Mesothelial cell of epicardium (in vitro differentiated cells): Measurements from ENCODE around the gene PRKACA. TPM values are rescaled to one million over a fixed set of nuclear protein-coding genes. Genes with fewer than 3 reads are reported as not detected.
A peak's percentile ranks its signal among the peaks of the same experiment; 100 is the strongest.

Experiments used
- DNase-seq, 2 experiments: peaks; one replicate each; pipeline ENCODE4 v3.0.0; 2021; ENCODE audit warnings: low spot score in 2 of 2; ENCODE audit not compliant: unreplicated experiment in 2 of 2
- H3K27ac Mint-ChIP-seq: 2 replicates; pipeline ENCODE4 v1.8.0; 2021; ENCODE audit warnings: mixed read lengths
- H3K27me3 Mint-ChIP-seq: 2 replicates; pipeline ENCODE4 v1.8.0; 2021; ENCODE audit warnings: low read depth, mixed read lengths
- H3K36me3 Mint-ChIP-seq: 2 replicates; pipeline ENCODE4 v1.8.0; 2021; ENCODE audit warnings: mixed read lengths
- H3K4me1 Mint-ChIP-seq: 2 replicates; pipeline ENCODE4 v1.8.0; 2021; ENCODE audit warnings: mixed read lengths
- H3K4me3 Mint-ChIP-seq: 2 replicates; pipeline ENCODE4 v1.8.0; 2021; ENCODE audit warnings: mild to moderate bottlenecking, moderate library complexity, mixed read lengths
- H3K9me3 Mint-ChIP-seq: 2 replicates; pipeline ENCODE4 v1.8.0; 2021; ENCODE audit warnings: mixed read lengths
- total RNA-seq: library from RNA; stranded (reverse); gene quantifications from 3 replicates; pipeline ENCODE4 v1.2.1, GENCODE V29; 2021
- TF ChIP-seq, protein P1 (sequence below): fragments of 200-600 bp; sonication (generic); IDR thresholded peaks from one replicate; pipeline ENCODE4 v1.5.0; 2021; ENCODE audit warnings: antibody characterized with exemption; ENCODE audit not compliant: unreplicated experiment

The PRKACA gene
- total RNA-seq, 1 donor from 2014 or later: 80.9 TPM

DNA sequence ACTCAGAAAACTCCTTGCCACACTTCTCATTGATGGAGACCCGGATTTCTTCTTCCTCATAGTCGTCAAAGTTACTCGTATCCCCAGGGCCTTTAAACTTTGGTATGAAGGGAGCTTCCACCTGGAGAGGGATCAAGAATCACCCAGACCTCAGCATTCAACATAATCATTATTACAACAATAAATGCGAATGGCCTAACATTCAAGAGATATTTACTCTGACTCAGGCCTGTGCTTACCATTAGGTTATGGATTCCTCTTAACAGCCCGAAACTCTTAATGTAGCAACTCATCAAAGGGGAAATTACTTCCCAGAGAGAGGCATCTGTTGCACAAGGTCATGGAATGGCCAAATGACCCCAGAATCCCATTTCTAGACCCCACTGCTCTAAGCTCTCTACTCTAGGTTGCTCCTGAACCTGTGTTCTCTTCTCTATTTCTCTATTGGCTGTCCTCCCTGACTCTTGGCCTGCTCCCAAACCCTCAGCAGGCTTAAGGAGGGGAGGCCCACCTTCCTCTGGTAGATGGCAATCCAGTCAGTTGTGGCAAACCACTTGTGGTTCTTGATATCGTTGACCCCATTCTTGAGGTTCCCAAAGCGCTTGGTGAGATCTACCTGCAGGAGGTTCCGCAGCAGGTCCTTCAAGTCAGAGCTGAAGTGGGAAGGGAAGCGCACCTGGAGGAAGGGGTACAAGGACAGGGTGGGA is 24.3 kb downstream of the PRKACA start:
- TF ChIP-seq, protein P1, sequence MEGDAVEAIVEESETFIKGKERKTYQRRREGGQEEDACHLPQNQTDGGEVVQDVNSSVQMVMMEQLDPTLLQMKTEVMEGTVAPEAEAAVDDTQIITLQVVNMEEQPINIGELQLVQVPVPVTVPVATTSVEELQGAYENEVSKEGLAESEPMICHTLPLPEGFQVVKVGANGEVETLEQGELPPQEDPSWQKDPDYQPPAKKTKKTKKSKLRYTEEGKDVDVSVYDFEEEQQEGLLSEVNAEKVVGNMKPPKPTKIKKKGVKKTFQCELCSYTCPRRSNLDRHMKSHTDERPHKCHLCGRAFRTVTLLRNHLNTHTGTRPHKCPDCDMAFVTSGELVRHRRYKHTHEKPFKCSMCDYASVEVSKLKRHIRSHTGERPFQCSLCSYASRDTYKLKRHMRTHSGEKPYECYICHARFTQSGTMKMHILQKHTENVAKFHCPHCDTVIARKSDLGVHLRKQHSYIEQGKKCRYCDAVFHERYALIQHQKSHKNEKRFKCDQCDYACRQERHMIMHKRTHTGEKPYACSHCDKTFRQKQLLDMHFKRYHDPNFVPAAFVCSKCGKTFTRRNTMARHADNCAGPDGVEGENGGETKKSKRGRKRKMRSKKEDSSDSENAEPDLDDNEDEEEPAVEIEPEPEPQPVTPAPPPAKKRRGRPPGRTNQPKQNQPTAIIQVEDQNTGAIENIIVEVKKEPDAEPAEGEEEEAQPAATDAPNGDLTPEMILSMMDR: no peak
- no peak for DNase-seq
- peaks cover 14% of the 10 kb centered on the region for H3K4me1 Mint-ChIP-seq
- H3K4me3 Mint-ChIP-seq: peak overlapping the region; percentile 36
- H3K36me3 Mint-ChIP-seq: peaks cover 29% of the 10 kb centered on the region
- H3K27ac Mint-ChIP-seq: no peak overlapping the region
- H3K27me3 Mint-ChIP-seq: no peaks in the 10 kb centered on the region
- H3K9me3 Mint-ChIP-seq: peaks cover 4% of the 10 kb centered on the region

DNA sequence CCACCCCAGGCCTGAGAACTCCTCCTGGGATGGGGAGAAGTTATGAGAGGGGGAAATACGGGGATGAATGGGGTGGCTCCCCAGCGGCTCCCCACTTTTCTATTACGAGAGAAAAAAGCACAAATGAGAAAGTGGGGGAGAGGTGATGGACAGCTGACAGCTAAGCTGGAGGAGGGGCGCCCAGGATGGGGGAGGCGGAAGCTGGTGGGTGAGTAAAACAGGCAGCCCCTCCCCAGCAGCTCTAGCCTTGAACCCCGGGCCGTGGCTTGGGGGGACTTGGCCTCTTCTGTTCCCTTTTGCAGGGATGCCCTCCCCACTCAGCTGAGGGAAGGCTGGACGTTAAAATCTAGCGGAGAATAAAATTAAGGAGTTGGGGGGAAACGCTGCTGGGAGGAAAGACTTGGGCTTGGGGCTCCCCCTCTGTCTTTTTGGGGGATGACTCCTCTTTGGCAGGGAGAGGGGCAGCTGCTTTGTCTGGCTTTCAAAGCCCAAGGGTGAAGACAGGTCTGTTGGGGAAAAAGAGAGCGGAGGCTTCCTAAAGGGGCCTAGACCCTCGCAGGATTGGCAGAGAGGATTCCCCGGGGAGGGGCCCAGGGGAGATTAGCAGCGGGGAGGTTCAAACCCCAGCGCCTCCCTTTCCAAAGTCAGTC is 25.6 kb downstream of the PRKACA start:
- Mint-ChIP-seq H3K27me3 (no peaks in the 10 kb centered on the region), H3K4me3 (peak overlapping the region; percentile 97), H3K4me1 (peaks cover 14% of the 10 kb centered on the region), H3K27ac (peak overlapping the region; percentile 99), H3K36me3 (peaks cover 27% of the 10 kb centered on the region), H3K9me3 (peaks cover 4% of the 10 kb centered on the region)
- TF ChIP-seq, protein P1: no peak
- no peak for DNase-seq

DNA sequence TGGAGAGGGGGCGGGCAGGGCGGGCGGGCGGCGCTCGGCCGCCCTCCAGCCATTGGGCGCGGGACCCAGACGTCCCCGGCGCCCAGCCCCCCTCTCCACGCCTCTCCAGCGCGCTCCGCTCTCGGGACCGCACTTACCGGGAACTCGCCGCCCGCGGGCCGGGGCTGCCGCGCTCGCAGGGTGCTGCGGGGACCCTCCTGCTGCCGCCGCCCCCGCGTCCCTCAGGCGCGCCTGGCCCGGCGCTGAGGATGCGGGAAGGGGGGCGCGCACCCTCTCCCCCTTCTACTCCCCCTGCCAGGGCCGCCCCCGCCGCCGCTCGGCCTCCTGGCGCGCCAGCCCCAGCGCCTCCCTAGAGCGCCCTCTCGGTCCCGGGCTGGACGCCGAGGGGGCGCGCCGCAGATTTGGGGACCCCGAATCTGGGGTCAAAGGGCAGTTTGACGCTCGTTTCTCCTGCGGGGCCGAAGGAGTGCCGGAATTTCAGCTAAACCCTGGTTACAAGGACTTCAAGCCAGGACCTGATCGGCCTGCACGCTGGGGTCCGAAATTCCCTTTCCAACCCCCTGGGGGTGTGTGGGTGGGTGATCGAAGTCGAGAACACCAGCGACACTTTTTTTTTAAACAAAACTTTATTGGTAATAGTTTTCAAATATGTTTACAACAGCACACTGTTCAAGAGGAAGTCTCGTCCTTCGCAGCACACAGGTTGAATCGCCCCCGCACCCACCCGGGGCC is 26.3 kb downstream of the PRKACA start:
- Mint-ChIP-seq H3K4me1 (peaks cover 14% of the 10 kb centered on the region), H3K36me3 (peaks cover 22% of the 10 kb centered on the region), H3K4me3 (peak overlapping the region; percentile 97), H3K27ac (peak overlapping the region; percentile 99), H3K9me3 (peaks cover 4% of the 10 kb centered on the region), H3K27me3 (no peaks in the 10 kb centered on the region)
- peak; percentile 70 to 77 for DNase-seq
- TF ChIP-seq, protein P1: no peak

DNA sequence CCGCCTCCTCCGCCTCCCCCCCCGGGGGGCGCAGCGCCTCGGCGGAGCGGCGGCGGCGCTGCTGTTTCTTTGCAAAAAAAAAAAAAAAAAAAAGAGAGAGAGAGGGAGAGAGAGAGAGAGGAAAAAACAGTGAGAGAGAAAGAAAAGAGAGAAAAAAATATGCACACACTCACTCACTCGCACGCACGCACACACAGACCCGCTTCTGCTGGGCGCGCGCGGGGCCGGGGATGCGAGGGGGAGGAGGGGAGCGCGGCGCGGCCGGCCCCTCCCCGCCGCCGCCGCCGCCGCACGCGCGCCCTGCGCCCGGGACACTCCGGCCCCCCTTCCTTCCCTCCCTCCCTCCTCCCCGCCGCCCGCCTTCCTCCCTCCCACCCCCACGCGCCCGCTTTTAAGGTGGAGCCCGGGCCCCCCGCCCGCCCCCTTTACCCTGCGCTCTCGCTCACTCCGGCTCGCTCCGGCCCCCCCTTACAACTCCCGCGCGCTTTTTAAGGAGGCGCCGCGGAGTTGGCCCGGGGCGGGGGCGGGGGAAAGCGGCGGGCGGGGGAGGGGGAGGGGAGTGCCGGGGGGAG is 27.0 kb downstream of the PRKACA start, which contains the start of gene SAMD1:
Gene SAMD1, minus strand, starts transcription at position 243 of the 572 bp plus-strand sequence.
- H3K27me3 Mint-ChIP-seq: no peaks in the 10 kb centered on the region
- H3K9me3 Mint-ChIP-seq: peaks cover 4% of the 10 kb centered on the region
- peaks cover 14% of the 10 kb centered on the region for H3K4me1 Mint-ChIP-seq
- TF ChIP-seq, protein P1: no peak
- peak within 1 kb of the TSS; percentile 97 for H3K4me3 Mint-ChIP-seq
- peak; percentile 78 to 86 for DNase-seq
- peak within 1 kb of the TSS; percentile 99 for H3K27ac Mint-ChIP-seq
- H3K36me3 Mint-ChIP-seq: peaks cover 22% of the 10 kb centered on the region

DNA sequence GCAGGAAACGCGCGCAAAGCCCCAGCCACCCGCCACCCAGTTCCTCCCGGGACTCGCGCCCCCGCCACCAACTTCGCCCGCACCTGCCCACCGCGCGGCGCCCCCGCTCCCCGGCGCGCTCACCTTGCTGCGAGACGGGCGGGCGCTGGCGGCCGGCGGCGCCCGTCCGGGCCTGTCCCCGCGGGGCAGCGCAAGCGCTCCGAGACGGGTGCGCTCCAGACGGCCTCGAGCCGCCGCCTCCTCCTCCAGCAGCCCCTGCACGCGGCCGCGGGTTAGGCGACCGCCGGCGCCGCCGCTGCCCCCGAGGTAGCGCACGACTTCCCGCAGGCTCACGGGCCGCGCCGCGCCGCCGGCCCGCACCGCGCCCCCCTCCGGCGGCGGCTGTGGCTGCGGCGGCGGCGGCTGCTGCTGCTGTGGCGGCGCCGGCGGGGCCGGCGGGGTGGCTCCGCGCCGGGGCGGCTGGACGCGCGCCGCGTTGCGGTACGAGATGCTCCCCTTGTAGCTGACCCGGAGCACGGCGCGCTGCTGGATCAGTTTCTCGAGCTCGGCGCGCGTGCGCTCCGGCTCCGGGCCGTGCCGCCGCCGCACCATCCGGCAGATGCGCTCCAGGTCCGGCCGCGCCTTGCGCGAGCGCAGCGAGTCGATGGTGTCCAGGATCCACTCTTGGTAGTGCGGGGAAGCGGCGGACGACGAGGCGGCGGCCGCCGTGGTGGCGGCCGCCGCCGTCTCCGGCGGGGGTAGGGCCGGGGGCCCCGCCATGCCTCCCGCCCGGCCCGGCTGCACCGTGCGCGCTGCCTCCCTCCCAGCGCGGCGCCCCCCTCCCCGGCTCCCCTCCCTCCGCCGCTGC is 27.7 kb downstream of the PRKACA start:
- Mint-ChIP-seq H3K4me1 (peaks cover 14% of the 10 kb centered on the region), H3K27ac (peak overlapping the region; percentile 86), H3K4me3 (peak overlapping the region; percentile 78), H3K9me3 (peaks cover 4% of the 10 kb centered on the region), H3K27me3 (no peaks in the 10 kb centered on the region), H3K36me3 (peaks cover 24% of the 10 kb centered on the region)
- DNase-seq: peak; percentile 63 to 69
- TF ChIP-seq, protein P1: peak; percentile 24
